HepG2 (cell line): Measurements from ENCODE around the gene ZBTB45. TPM values are rescaled to one million over a fixed set of nuclear protein-coding genes. Genes with fewer than 3 reads are reported as not detected.

Source experiments
- AHR ChIP-seq: IDR thresholded peaks from 2 replicates; pipeline ENCODE4 v1.6.1; 2018; ENCODE audit warnings: missing genetic modification reagents, missing compliant biosample characterization
- ARNTL ChIP-seq: sonication (generic); formaldehyde crosslinking; IDR thresholded peaks from 2 replicates; pipeline ENCODE4 v1.4.0; 2020; ENCODE audit warnings: mild to moderate bottlenecking, missing genetic modification reagents
- ATAD3A ChIP-seq: sonication (generic); formaldehyde crosslinking; IDR thresholded peaks from 2 replicates; pipeline ENCODE4 v1.4.0; 2020; ENCODE audit warnings: missing genetic modification reagents
- BATF2 ChIP-seq: sonication (generic); formaldehyde crosslinking; IDR thresholded peaks from 2 replicates; pipeline ENCODE4 v1.8.0; 2022; ENCODE audit warnings: mild to moderate bottlenecking, missing genetic modification reagents, moderate library complexity
- E2F1 ChIP-seq: sonication (generic); formaldehyde crosslinking; IDR thresholded peaks from 2 replicates; pipeline ENCODE4 v1.5.0; 2020; ENCODE audit warnings: missing genetic modification reagents
- HNRNPUL1 ChIP-seq: fragments of 200-400 bp; formaldehyde crosslinking; IDR thresholded peaks from 2 replicates; pipeline ENCODE4 v1.6.1; 2017; ENCODE audit warnings: low read depth, mild to moderate bottlenecking, low read length, moderate library complexity
- JUN ChIP-seq: sonication (generic); formaldehyde crosslinking; IDR thresholded peaks from 2 replicates; pipeline ENCODE4 v1.4.0; 2020; ENCODE audit warnings: mild to moderate bottlenecking, missing genetic modification reagents
- NFATC3 ChIP-seq: sonication (generic); formaldehyde crosslinking; IDR thresholded peaks from 2 replicates; pipeline ENCODE4 v1.5.1; 2020; ENCODE audit warnings: mild to moderate bottlenecking, missing genetic modification reagents
- NFIC ChIP-seq: IDR thresholded peaks from 2 replicates; pipeline ENCODE4 v1.6.1; 2012; ENCODE audit warnings: mild to moderate bottlenecking, low read length, inconsistent platforms
- NPAS2 ChIP-seq: sonication (generic); formaldehyde crosslinking; IDR thresholded peaks from 2 replicates; pipeline ENCODE4 v1.8.0; 2022; ENCODE audit warnings: mild to moderate bottlenecking, missing genetic modification reagents, borderline replicate concordance
- NR1H2 ChIP-seq: sonication (generic); formaldehyde crosslinking; IDR thresholded peaks from 2 replicates; pipeline ENCODE4 v1.8.1; 2022; ENCODE audit warnings: low read depth, missing genetic modification reagents, borderline replicate concordance
- NR3C1 ChIP-seq: sonication (generic); formaldehyde crosslinking; IDR thresholded peaks from 2 replicates; pipeline ENCODE4 v1.4.0; 2020; ENCODE audit warnings: missing genetic modification reagents
- RFXAP ChIP-seq: sonication (generic); formaldehyde crosslinking; IDR thresholded peaks from 2 replicates; pipeline ENCODE4 v1.4.0; 2020; ENCODE audit warnings: missing genetic modification reagents, borderline replicate concordance
- SMYD3 ChIP-seq: sonication (generic); formaldehyde crosslinking; IDR thresholded peaks from 2 replicates; pipeline ENCODE4 v1.8.1; 2023; ENCODE audit warnings: mild to moderate bottlenecking, missing genetic modification reagents
- TRIM22 ChIP-seq: fragments of 450-650 bp; IDR thresholded peaks from 2 replicates; pipeline ENCODE4 v1.6.1; 2017
- U2AF1 ChIP-seq: fragments of 200-400 bp; formaldehyde crosslinking; optimal IDR thresholded peaks from 2 replicates; pipeline ENCODE3; 2017; ENCODE audit warnings: mild to moderate bottlenecking, low read depth, low read length
- ZBTB2 ChIP-seq: sonication (generic); formaldehyde crosslinking; IDR thresholded peaks from 2 replicates; pipeline ENCODE4 v1.8.0; 2022; ENCODE audit warnings: low read depth, missing genetic modification reagents
- ZBTB20 ChIP-seq: sonication (generic); formaldehyde crosslinking; IDR thresholded peaks from 2 replicates; pipeline ENCODE4 v1.8.1; 2023; ENCODE audit warnings: missing genetic modification reagents, low read depth, mild to moderate bottlenecking, borderline replicate concordance
- ZNF207 ChIP-seq: fragments of 450-650 bp; IDR thresholded peaks from 2 replicates; pipeline ENCODE4 v1.6.1; 2016; ENCODE audit warnings: antibody characterized with exemption, borderline replicate concordance
- ZNF225 ChIP-seq: sonication (generic); formaldehyde crosslinking; IDR thresholded peaks from 2 replicates; pipeline ENCODE4 v1.4.0; 2020; ENCODE audit warnings: mild to moderate bottlenecking, missing genetic modification reagents
- ZNF350 ChIP-seq: sonication (generic); formaldehyde crosslinking; IDR thresholded peaks from 2 replicates; pipeline ENCODE4 v1.4.0; 2020; ENCODE audit warnings: mild to moderate bottlenecking, low read depth, missing genetic modification reagents, borderline replicate concordance
- ZNF367 ChIP-seq: sonication (generic); formaldehyde crosslinking; IDR thresholded peaks from 2 replicates; pipeline ENCODE4 v1.4.0; 2020; ENCODE audit warnings: missing genetic modification reagents, borderline replicate concordance
- ZNF451 ChIP-seq: sonication (generic); formaldehyde crosslinking; IDR thresholded peaks from 2 replicates; pipeline ENCODE4 v1.5.0; 2020; ENCODE audit warnings: mild to moderate bottlenecking, missing genetic modification reagents
- ZNF547 ChIP-seq: sonication (generic); formaldehyde crosslinking; IDR thresholded peaks from 2 replicates; pipeline ENCODE4 v1.5.1; 2020; ENCODE audit warnings: mild to moderate bottlenecking, missing genetic modification reagents
- ZNF597 ChIP-seq: sonication (generic); formaldehyde crosslinking; IDR thresholded peaks from 2 replicates; pipeline ENCODE4 v1.5.0; 2020; ENCODE audit warnings: missing genetic modification reagents
- polyA plus RNA-seq, 8 experiments: library from polyadenylated mRNA; depleted of rRNA in 3 of 8; stranded (reverse) in 7 of 8; unstranded in 1 of 8; fragments of >200 nt; fragmentation: Illumina TruSeq in 4 of 8; extraction: Trizol in 4 of 8; gene quantifications; 2 replicates each; pipeline versions ENCODE4 v1.2.1 to v1.2.3, GENCODE V29; 2011 to 2016; ENCODE audit warnings: low read depth in 4 of 8, missing spikeins in 1 of 8, mixed read lengths in 1 of 8; ENCODE audit not compliant: insufficient read depth in 1 of 8
- total RNA-seq, 5 experiments: library from RNA; depleted of rRNA; stranded (reverse); fragments of >200 nt; fragmentation: Illumina TruSeq; extraction: Trizol; gene quantifications; 2 replicates each; pipeline ENCODE4 v1.2.3, GENCODE V29; 2016; ENCODE audit warnings: low read depth in 1 of 5

ZBTB45 gene
- total and polyA plus RNA-seq, 2 of the 13 experiments (the other 11 are each of a cell fraction or from before 2014, with no cell fraction given), result 3.0 to 3.7 TPM

GRCh38 chr19:58513694-58514563 is 5.7 kb downstream of the ZBTB45 start (continued):
- no peak for TF ChIP-seq TRIM22
- TF ChIP-seq BATF2 (CRISPR knock-in tag), result no peak
- peak; percentile 33; the same call in 1 of the 2 replicates for TF ChIP-seq ZBTB2
- TF ChIP-seq ATAD3A (CRISPR knock-in tag), result no peak
- no peak for TF ChIP-seq HNRNPUL1
- no peak for TF ChIP-seq NR3C1 (CRISPR knock-in tag)
- TF ChIP-seq U2AF1, result no peak
- no peak for TF ChIP-seq ZNF207
- no peak for TF ChIP-seq SMYD3
- no peak for TF ChIP-seq ZNF225
- TF ChIP-seq AHR, result 0 out of 2 replicates have a peak, but pooled peaks have one; percentile 75
- no peak for TF ChIP-seq ZNF350 (CRISPR knock-in tag)
- TF ChIP-seq RFXAP (CRISPR knock-in tag), result peak; percentile 73; the same call in 1 of the 2 replicates
- TF ChIP-seq E2F1 (CRISPR knock-in tag), result peak; percentile 78
- TF ChIP-seq ZBTB20 (CRISPR knock-in tag), result peak; percentile 80
- peak; percentile 46; the same call in 1 of the 2 replicates for TF ChIP-seq JUN (CRISPR knock-in tag)
- TF ChIP-seq ARNTL, result peak; percentile 76; the same call in 1 of the 2 replicates
- TF ChIP-seq NPAS2 (CRISPR knock-in tag), result no peak
- no peak; the same call in 1 of the 2 replicates for TF ChIP-seq NR1H2
- 0 out of 2 replicates have a peak, but pooled peaks have one; percentile 45 for TF ChIP-seq ZNF547
- TF ChIP-seq ZNF451 (CRISPR knock-in tag), result peak; percentile 86
- TF ChIP-seq NFIC, result no peak
- no peak for TF ChIP-seq ZNF367 (CRISPR knock-in tag)
- no peak for TF ChIP-seq ZNF597 (CRISPR knock-in tag)
- TF ChIP-seq NFATC3 (CRISPR knock-in tag), result no peak
